ENCODE results near the gene WBP11. TPM values are rescaled to one million over a fixed set of nuclear protein-coding genes. Genes with fewer than 3 reads are reported as not detected.

Gene WBP11
- polyA plus RNA-seq, 1 donor (not counting 4 experiments of a cell fraction or from before 2014, with no cell fraction given), result 13.1 TPM

DNA sequence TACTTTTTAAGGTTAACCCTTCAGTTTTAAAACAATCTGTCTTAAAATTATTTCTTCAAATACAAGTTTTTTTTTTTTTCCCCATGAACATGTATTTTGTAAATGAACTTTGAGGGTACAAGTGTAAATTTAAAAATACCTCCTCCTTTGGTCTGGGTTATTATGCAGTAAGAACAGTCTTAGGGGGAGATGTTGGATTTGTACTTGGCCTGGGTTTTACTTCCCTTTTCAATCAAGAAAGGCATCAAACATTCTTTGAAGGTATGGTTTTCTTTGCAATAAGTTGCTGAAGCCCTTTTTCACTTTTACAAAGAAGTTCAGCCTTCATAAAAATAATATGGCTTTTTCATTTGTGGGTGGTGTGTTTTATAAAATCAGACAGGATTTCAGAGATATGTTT, 20.5 kb downstream of the WBP11 start:
- H3K4me1 ChIP-seq (ENCODE audit: control insufficient read depth, extremely low read depth, insufficient read depth, low read length), result no peaks in the 10 kb centered on the region
- no peaks in the 10 kb centered on the region for H4K20me1 ChIP-seq (ENCODE audit: control insufficient read depth, extremely low read depth, insufficient read depth, low read length)
- TF ChIP-seq CTCF (optimal IDR thresholded peaks at IDR 0.05 in 1 of 3, IDR thresholded peaks at IDR 0.05 in 1 of 3, conservative IDR thresholded peaks at IDR 0.05 in 1 of 3; ENCODE audit: extremely low read depth in 1 of 3, insufficient read depth in 2 of 3, low read length in 3 of 3) (no peak), EZH2 (IDR thresholded peaks at IDR 0.05; ENCODE audit: low read length) (no peak)
- DNase-seq (ENCODE audit: low read depth, low spot score) (no peak), FAIRE-seq (no peak)
- H3K79me2 ChIP-seq (ENCODE audit: control insufficient read depth, insufficient read depth, low read length), result no peaks in the 10 kb centered on the region
- H3K4me3 ChIP-seq (ENCODE audit: control insufficient read depth in 2 of 3, extremely low read depth in 1 of 3, insufficient read depth in 2 of 3, low read depth in 1 of 3, low read length in 3 of 3), result no peak overlapping the region
- no peaks in the 10 kb centered on the region for H3K9me1 ChIP-seq (ENCODE audit: control insufficient read depth, extremely low read depth, insufficient read depth, low read length)
- dilution Hi-C loops (cut with MboI; ENCODE audit: extremely low pct_ligation_motif_present, low sequenced_read_pairs), result no loop called here
- H3K27ac ChIP-seq (ENCODE audit: control insufficient read depth, insufficient read depth, low read length), result no peak overlapping the region
- H3K9ac ChIP-seq (ENCODE audit: control insufficient read depth, extremely low read depth, insufficient read depth, low read length), result no peak overlapping the region
- H3K4me2 ChIP-seq (ENCODE audit: control insufficient read depth, extremely low read depth, insufficient read depth, low read depth, low read length), result no peak overlapping the region
- no peak overlapping the region for H2AFZ ChIP-seq (ENCODE audit: control insufficient read depth, low read length)
- H3K36me3 ChIP-seq (ENCODE audit: control insufficient read depth in 2 of 2, extremely low read depth in 1 of 2, insufficient read depth in 2 of 2, low read length in 2 of 2), result peaks cover 4 to 7% of the 10 kb centered on the region in 2 experiments
- no peaks in the 10 kb centered on the region for H3K27me3 ChIP-seq (ENCODE audit: control insufficient read depth, extremely low read depth, insufficient read depth, low read length)
- H3K9me3 ChIP-seq (ENCODE audit: control insufficient read depth, low read depth, low read length), result no peaks in the 10 kb centered on the region

DNA sequence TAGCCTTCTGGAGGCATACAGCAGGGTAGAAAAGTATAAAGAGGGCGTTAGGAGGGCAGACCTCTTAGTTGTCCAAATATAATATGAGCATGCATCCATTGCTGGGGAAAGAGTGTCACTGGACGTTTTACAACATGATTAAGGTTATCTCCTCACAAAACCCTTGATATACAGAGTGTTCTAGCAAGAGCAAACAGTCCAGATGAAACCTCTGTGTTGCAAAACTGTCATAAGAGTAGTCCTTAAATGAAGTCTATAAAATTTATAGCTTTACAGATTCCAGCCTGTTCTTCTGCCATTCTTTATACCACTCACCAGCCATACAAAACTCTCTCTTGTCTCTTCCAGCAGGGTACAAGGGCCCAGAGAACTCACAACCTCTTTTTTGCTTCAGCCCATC, 21.7 kb downstream of the WBP11 start:
- Histone ChIP-seq H4K20me1 (ENCODE audit: control insufficient read depth, extremely low read depth, insufficient read depth, low read length) (no peaks in the 10 kb centered on the region), H3K27me3 (ENCODE audit: control insufficient read depth, extremely low read depth, insufficient read depth, low read length) (no peaks in the 10 kb centered on the region), H3K27ac (ENCODE audit: control insufficient read depth, insufficient read depth, low read length) (no peak overlapping the region), H3K9ac (ENCODE audit: control insufficient read depth, extremely low read depth, insufficient read depth, low read length) (no peak overlapping the region), H2AFZ (ENCODE audit: control insufficient read depth, low read length) (no peak overlapping the region), H3K9me1 (ENCODE audit: control insufficient read depth, extremely low read depth, insufficient read depth, low read length) (no peaks in the 10 kb centered on the region), H3K4me2 (ENCODE audit: control insufficient read depth, extremely low read depth, insufficient read depth, low read depth, low read length) (no peak overlapping the region), H3K9me3 (ENCODE audit: control insufficient read depth, low read depth, low read length) (no peaks in the 10 kb centered on the region), H3K79me2 (ENCODE audit: control insufficient read depth, insufficient read depth, low read length) (no peaks in the 10 kb centered on the region), H3K4me3 (ENCODE audit: control insufficient read depth in 2 of 3, extremely low read depth in 1 of 3, insufficient read depth in 2 of 3, low read depth in 1 of 3, low read length in 3 of 3) (no peak overlapping the region), H3K4me1 (ENCODE audit: control insufficient read depth, extremely low read depth, insufficient read depth, low read length) (peaks cover 5% of the 10 kb centered on the region), H3K36me3 (ENCODE audit: control insufficient read depth in 2 of 2, extremely low read depth in 1 of 2, insufficient read depth in 2 of 2, low read length in 2 of 2) (no peaks in the 10 kb centered on the region)
- DNase-seq (ENCODE audit: low read depth, low spot score), result no peak
- TF ChIP-seq CTCF (optimal IDR thresholded peaks at IDR 0.05 in 1 of 3, IDR thresholded peaks at IDR 0.05 in 1 of 3, conservative IDR thresholded peaks at IDR 0.05 in 1 of 3; ENCODE audit: extremely low read depth in 1 of 3, insufficient read depth in 2 of 3, low read length in 3 of 3), result no peak
- no peak for TF ChIP-seq EZH2 (IDR thresholded peaks at IDR 0.05; ENCODE audit: low read length)
- FAIRE-seq, result no peak
- dilution Hi-C loops (cut with MboI; ENCODE audit: extremely low pct_ligation_motif_present, low sequenced_read_pairs), result no loop called here

All from keratinocyte (primary cell).